Glutamatergic neuron (in vitro differentiated cells): ENCODE measurements around the gene CRHR2. TPM values are rescaled to one million over a fixed set of nuclear protein-coding genes. Genes with fewer than 3 reads are reported as not detected.

ENCODE experiments used
- DNase-seq: peaks from one replicate; pipeline ENCODE4 v3.0.0; 2022
- H3K27ac Mint-ChIP-seq: one replicate; pipeline ENCODE4 v1.8.0; 2020; ENCODE audit warnings: mild to moderate bottlenecking, mixed read lengths, inconsistent platforms; ENCODE audit not compliant: unreplicated experiment
- H3K27me3 Mint-ChIP-seq: one replicate; pipeline ENCODE4 v1.8.0; 2020; ENCODE audit warnings: mild to moderate bottlenecking, moderate library complexity, mixed read lengths, inconsistent platforms; ENCODE audit not compliant: unreplicated experiment
- H3K36me3 Mint-ChIP-seq: one replicate; pipeline ENCODE4 v1.8.0; 2020; ENCODE audit warnings: mild to moderate bottlenecking, mixed read lengths, inconsistent platforms; ENCODE audit not compliant: unreplicated experiment
- H3K4me1 Mint-ChIP-seq: one replicate; pipeline ENCODE4 v1.8.0; 2020; ENCODE audit warnings: mild to moderate bottlenecking, low read depth, mixed read lengths, inconsistent platforms; ENCODE audit not compliant: unreplicated experiment
- H3K4me3 Mint-ChIP-seq: one replicate; pipeline ENCODE4 v1.8.0; 2020; ENCODE audit warnings: mild to moderate bottlenecking, mixed read lengths, inconsistent platforms; ENCODE audit not compliant: unreplicated experiment
- H3K9me3 Mint-ChIP-seq: one replicate; pipeline ENCODE4 v1.8.0; 2020; ENCODE audit warnings: mild to moderate bottlenecking, moderate library complexity, mixed read lengths, inconsistent platforms; ENCODE audit not compliant: unreplicated experiment
- long read RNA-seq: library from polyadenylated mRNA; unstranded; transcript quantifications from one replicate; pipeline ENCODE4 v2.0.0, GENCODE V29; 2020; ENCODE audit not compliant: unreplicated experiment
- total RNA-seq: library from RNA; stranded (reverse); fragmentation: NEBNext Ultra II Directional; extraction: Animal tissue kit (Norgen Biotek cat#: 25700); gene quantifications from one replicate; pipeline ENCODE4 v1.2.1, GENCODE V29; 2021; ENCODE audit not compliant: unreplicated experiment
- TF ChIP-seq, protein P1 (sequence below): fragments of 200-600 bp; sonication (generic); IDR thresholded peaks from one replicate; pipeline ENCODE4 v1.5.0; 2021; ENCODE audit not compliant: partially characterized antibody, unreplicated experiment

CRHR2 gene
- total RNA-seq, result 2.4 TPM
- long read RNA-seq, partial matches to known transcripts, result 0 of 1 reads
- long read RNA-seq, other reads (novel, unspliced or antisense), result 1 of 1 reads

DNA sequence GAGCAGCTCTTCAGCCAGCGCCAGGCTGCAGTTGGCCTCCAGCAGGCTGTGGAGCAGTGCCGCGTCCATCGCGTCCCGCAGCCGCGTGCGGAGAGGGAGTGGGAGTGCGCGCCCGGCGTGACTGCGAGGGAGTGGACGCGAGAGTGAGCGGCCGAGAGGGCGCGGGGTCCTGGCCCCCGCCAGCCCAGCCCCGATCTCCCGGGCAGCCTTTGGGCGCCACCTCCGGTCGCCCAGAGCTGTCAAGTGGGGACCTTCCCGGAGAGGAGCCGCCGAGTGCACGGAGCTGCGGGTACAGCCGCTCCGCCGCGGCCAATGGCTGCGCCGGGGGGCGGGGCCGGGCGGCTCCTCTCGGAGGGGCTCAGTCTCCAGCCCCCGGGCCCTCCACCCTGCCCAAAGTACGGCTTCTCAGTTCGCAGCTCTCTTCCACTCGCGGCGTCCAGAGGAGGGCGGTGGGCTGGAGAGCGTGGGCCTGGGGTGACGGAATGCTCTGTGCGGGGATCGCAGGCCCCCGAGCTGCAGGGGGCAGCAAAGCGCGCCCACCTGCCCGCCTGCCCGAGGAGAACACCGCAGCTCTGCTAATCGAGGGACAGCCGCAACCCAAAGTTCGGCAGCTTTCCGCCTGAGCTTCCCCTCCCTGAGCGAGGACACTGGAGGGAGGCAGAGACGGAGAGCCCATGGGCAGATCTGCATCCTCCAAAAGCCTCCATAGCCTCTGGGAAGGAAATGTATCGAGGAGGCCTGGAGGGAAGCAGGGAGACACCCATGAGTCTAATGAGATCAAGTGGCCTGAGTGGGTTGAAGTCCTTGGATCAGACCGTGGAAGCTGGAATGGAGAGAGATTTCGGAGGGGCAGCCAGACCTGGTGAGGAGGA lies at the start of gene CRHR2:
TSS of gene CRHR2 (minus strand) at position 245 of the 872 bp plus-strand sequence. CDS start at position 69, 176 bp downstream.
- TF ChIP-seq, protein P1, sequence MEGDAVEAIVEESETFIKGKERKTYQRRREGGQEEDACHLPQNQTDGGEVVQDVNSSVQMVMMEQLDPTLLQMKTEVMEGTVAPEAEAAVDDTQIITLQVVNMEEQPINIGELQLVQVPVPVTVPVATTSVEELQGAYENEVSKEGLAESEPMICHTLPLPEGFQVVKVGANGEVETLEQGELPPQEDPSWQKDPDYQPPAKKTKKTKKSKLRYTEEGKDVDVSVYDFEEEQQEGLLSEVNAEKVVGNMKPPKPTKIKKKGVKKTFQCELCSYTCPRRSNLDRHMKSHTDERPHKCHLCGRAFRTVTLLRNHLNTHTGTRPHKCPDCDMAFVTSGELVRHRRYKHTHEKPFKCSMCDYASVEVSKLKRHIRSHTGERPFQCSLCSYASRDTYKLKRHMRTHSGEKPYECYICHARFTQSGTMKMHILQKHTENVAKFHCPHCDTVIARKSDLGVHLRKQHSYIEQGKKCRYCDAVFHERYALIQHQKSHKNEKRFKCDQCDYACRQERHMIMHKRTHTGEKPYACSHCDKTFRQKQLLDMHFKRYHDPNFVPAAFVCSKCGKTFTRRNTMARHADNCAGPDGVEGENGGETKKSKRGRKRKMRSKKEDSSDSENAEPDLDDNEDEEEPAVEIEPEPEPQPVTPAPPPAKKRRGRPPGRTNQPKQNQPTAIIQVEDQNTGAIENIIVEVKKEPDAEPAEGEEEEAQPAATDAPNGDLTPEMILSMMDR, result peak; percentile 51
- Mint-ChIP-seq H3K4me3 (peak within 1 kb of the TSS; percentile 89), H3K27me3 (peaks cover 19% of the 10 kb centered on the region), H3K4me1 (peaks cover 10% of the 10 kb centered on the region), H3K9me3 (peaks cover 6% of the 10 kb centered on the region), H3K36me3 (no peaks in the 10 kb centered on the region), H3K27ac (peak within 1 kb of the TSS; percentile 70)
- peak; percentile 72 for DNase-seq

DNA sequence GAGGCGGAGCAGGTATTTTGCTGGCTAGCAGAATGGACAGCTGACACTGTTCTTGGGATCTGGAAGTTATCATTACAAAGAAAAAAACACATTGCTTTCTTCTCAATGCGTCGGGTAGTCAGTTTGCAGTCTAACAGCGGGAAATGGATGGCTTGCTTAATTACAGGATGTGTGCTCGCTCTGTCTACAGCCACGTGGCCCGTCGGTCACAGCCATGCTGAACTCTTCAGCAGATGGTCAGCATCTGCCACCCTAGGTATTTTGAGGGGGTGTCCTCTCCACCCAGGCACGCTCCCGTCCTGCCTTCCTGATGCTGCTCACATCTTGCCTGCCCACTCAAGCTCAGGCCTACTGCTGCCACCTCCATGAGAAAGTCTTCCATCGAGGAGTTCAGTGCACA lies 49.3 kb upstream of the CRHR2 start:
- Mint-ChIP-seq H3K27ac (peak overlapping the region; percentile 85), H3K4me1 (peaks cover 55% of the 10 kb centered on the region), H3K36me3 (peaks cover 4% of the 10 kb centered on the region), H3K4me3 (peak overlapping the region; percentile 20), H3K27me3 (peaks cover 19% of the 10 kb centered on the region), H3K9me3 (peaks cover 11% of the 10 kb centered on the region)
- peak; percentile 55 for DNase-seq
- TF ChIP-seq, protein P1, result no peak

DNA sequence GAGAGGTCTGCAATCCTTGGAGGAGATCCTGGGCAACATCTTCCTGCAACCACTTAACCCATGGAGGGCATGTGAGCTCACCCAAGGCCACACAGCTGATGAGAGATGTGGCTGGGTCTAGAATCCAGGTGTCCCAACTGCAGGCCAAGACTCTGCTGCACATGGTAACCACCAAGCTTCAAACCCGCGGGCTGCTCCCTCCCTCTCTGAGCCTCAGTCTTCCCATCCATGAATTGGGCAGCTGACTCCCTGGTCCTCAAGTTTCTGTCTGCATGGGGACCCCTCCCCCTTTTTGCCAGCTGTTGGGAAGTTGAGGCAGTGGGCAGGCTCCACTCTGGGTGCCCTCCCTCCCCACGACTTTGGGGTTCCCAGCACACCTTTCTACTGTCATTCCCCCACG lies 48.7 kb upstream of the CRHR2 start:
- no peak overlapping the region for H3K4me3 Mint-ChIP-seq
- no peak for DNase-seq
- H3K9me3 Mint-ChIP-seq, result peaks cover 11% of the 10 kb centered on the region
- no peaks in the 10 kb centered on the region for H3K36me3 Mint-ChIP-seq
- H3K27ac Mint-ChIP-seq, result peak overlapping the region; percentile 85
- peaks cover 17% of the 10 kb centered on the region for H3K27me3 Mint-ChIP-seq
- TF ChIP-seq, protein P1, result no peak
- H3K4me1 Mint-ChIP-seq, result peaks cover 55% of the 10 kb centered on the region

DNA sequence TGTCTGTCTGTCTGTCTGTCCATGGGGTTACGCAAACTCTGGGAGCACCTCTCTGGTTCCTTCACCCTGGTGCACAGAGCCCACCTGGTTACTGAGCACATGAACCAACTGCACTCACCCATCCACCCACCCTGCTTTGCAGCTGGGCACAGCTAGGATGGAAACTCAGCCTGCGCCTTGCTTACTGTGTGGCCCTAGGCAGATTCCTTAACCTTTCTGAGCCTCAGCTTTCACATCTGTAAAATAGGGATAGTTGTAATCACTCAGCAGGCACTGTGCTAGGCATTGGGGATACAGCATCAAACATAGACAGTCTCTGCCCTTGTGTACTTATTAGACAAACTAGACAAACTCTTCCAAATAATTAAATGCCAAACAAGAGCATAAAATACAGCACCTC lies 47.8 kb upstream of the CRHR2 start:
- Mint-ChIP-seq H3K27me3 (peaks cover 20% of the 10 kb centered on the region), H3K27ac (peak overlapping the region; percentile 28), H3K9me3 (peaks cover 11% of the 10 kb centered on the region), H3K4me1 (peaks cover 54% of the 10 kb centered on the region), H3K36me3 (no peaks in the 10 kb centered on the region), H3K4me3 (no peak overlapping the region)
- TF ChIP-seq, protein P1, result no peak
- no peak for DNase-seq

GRCh38 chr7:30729642-30730041 lies 47.4 kb upstream of the CRHR2 start:
- no peak for DNase-seq
- TF ChIP-seq, protein P1, result no peak
- Mint-ChIP-seq H3K4me3 (no peak overlapping the region), H3K9me3 (peaks cover 11% of the 10 kb centered on the region), H3K4me1 (peaks cover 51% of the 10 kb centered on the region), H3K36me3 (peaks cover 4% of the 10 kb centered on the region), H3K27me3 (peaks cover 20% of the 10 kb centered on the region), H3K27ac (peak overlapping the region; percentile 28)
